A673 (cell line): ENCODE measurements around the gene VPS37B.

ENCODE experiments used
- EZH2 ChIP-seq: fragments of 200-600 bp; sonication (generic); IDR thresholded peaks from 2 replicates; pipeline ENCODE4 v1.6.1; 2017; ENCODE audit warnings: borderline replicate concordance, low read depth, mild to moderate bottlenecking, mixed read lengths, antibody characterized with exemption, low read length; ENCODE audit not compliant: poor library complexity, severe bottlenecking
- TF ChIP-seq, protein P1 (sequence below): fragments of 300-800, 200-600 bp; sonication (generic); conservative IDR thresholded peaks from 2 replicates; pipeline ENCODE4 v1.5.1; 2017; ENCODE audit warnings: low read depth, mild to moderate bottlenecking, antibody characterized with exemption, low read length, moderate library complexity, mixed read lengths

DNA sequence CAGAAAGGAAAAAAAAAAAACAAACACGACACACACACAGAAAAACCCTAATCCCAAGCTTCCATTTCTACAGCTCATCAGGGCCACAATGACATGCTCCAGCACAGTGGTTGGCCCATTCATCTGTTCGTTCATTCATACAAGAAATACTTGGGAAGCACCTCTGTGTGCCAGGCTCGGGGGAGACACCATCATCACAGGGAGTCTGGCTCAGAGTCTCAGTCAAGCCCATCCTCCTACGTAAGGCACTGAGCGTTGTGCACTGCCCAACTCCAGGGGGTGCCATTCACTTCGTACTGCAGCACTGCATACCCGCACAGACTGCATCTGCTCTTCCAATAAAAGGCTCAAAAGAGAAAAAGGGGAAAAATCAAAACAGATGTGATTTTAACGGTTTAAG, 15.3 kb downstream of the VPS37B start:
- TF ChIP-seq, protein P1, sequence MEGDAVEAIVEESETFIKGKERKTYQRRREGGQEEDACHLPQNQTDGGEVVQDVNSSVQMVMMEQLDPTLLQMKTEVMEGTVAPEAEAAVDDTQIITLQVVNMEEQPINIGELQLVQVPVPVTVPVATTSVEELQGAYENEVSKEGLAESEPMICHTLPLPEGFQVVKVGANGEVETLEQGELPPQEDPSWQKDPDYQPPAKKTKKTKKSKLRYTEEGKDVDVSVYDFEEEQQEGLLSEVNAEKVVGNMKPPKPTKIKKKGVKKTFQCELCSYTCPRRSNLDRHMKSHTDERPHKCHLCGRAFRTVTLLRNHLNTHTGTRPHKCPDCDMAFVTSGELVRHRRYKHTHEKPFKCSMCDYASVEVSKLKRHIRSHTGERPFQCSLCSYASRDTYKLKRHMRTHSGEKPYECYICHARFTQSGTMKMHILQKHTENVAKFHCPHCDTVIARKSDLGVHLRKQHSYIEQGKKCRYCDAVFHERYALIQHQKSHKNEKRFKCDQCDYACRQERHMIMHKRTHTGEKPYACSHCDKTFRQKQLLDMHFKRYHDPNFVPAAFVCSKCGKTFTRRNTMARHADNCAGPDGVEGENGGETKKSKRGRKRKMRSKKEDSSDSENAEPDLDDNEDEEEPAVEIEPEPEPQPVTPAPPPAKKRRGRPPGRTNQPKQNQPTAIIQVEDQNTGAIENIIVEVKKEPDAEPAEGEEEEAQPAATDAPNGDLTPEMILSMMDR: peak; percentile 85
- no peak for TF ChIP-seq EZH2
